Measurements from ENCODE around the gene NET1.

DNA sequence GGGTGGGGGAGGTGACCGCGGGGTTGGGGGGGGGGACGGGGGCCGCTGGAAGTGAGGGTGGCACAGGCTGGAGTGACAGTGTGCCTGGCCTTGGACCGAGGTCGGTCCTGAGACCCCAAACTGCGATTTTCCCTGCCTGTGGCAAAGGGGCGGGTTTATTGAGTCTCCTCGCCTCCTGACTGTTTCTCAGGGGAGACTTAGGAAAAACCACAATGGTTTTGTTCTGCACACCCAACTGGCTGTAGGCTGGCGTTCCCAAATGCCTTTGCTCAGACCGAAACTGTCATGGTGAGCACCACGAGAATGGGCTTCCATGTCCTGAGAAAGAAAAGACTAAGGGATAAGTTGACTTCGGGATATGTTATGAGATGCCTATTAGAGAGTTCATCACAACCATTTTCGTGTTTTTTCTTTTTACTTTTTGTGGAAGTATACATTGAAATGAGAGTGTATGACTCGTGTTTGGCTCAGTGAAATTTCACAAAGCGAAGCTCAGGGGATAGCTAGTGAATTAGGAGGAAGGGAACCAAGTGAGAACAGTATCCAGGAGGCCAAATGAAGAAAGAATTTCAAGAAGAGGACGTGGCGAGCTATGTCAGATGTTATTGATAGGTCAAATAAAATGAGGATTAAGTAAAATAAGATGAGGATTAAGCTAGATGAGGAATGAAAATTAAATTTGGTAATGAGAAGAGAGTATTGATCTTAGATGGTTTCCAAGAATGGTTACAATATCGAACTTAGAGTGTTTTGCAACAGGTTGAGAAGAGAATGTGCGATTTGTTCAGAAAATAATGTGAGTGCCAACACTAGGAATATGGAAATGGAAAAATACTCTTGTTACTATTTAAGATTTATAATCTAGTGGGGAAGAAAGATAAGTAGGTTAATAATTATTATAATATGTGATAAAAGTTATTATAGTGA lies 918 bp downstream of the NET1 start:
- TF ChIP-seq CTCF (IDR thresholded peaks at IDR 0.05; ENCODE audit: extremely low read depth in 1 of 2, insufficient read depth in 1 of 2, low read depth in 1 of 2, low read length in 2 of 2) (no peak), POLR2A (IDR thresholded peaks at IDR 0.05; ENCODE audit: low read depth, low read length) (no peak), POLR2AphosphoS5 (IDR thresholded peaks at IDR 0.05; ENCODE audit: insufficient read depth, low read depth, low read length) (no peak), FOS (IDR thresholded peaks at IDR 0.05; ENCODE audit: borderline replicate concordance, insufficient read depth, low read length) (no peak), EZH2 (IDR thresholded peaks at IDR 0.05; ENCODE audit: borderline replicate concordance, low read depth, low read length, severe bottlenecking) (no peak), JUN (IDR thresholded peaks at IDR 0.05; ENCODE audit: borderline replicate concordance, insufficient read depth, insufficient read length, low read depth) (no peak)
- TF ChIP-seq, protein P1, sequence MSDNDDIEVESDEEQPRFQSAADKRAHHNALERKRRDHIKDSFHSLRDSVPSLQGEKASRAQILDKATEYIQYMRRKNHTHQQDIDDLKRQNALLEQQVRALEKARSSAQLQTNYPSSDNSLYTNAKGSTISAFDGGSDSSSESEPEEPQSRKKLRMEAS (IDR thresholded peaks at IDR 0.05; ENCODE audit: insufficient read depth, insufficient read length) = no peak
